Endodermal cell (in vitro differentiated cells): Measurements from ENCODE around the gene QRFPR. TPM values are rescaled to one million over a fixed set of nuclear protein-coding genes. Genes with fewer than 3 reads are reported as not detected.
"Not testable (repeated sequence)": the region's sequence is repeated elsewhere in the genome, so short reads cannot be mapped to it uniquely, and the experiment has no call there.

Source experiments
- DNase-seq: peaks from one replicate; pipeline ENCODE4 v3.0.0-alpha.2; 2017
- H3K27ac ChIP-seq: 2 replicates; pipeline ENCODE4 v1.5.1; 2013; ENCODE audit warnings: mild to moderate bottlenecking, low read depth, low read length, moderate library complexity
- H3K27me3 ChIP-seq: 2 replicates; pipeline ENCODE4 v1.6.1; 2013; ENCODE audit warnings: mild to moderate bottlenecking, low read length, moderate library complexity; ENCODE audit not compliant: insufficient read depth, control insufficient read depth, poor library complexity, severe bottlenecking
- H3K36me3 ChIP-seq: 2 replicates; pipeline ENCODE4 v1.7.0; 2013; ENCODE audit warnings: mild to moderate bottlenecking, low read length, moderate library complexity; ENCODE audit not compliant: control insufficient read depth, insufficient read depth
- H3K4me1 ChIP-seq: one replicate; pipeline ENCODE4 v1.7.0; 2013; ENCODE audit warnings: low read length; ENCODE audit not compliant: control insufficient read depth, insufficient read depth
- H3K4me3 ChIP-seq: 2 replicates; pipeline ENCODE4 v1.5.1; 2013; ENCODE audit warnings: mild to moderate bottlenecking, low read length, moderate library complexity
- H3K9ac ChIP-seq: 2 replicates; pipeline ENCODE4 v1.6.1; 2013; ENCODE audit warnings: mild to moderate bottlenecking, low read length, moderate library complexity; ENCODE audit not compliant: poor library complexity, severe bottlenecking; ENCODE audit errors: extremely low read depth
- H3K9me3 ChIP-seq: 2 replicates; pipeline ENCODE4 v1.6.1; 2013; ENCODE audit warnings: mild to moderate bottlenecking, low read length, moderate library complexity; ENCODE audit not compliant: control insufficient read depth
- H3K27ac Mint-ChIP-seq: 2 replicates; pipeline ENCODE4 v1.8.0; 2020; ENCODE audit warnings: mixed read lengths
- H3K27me3 Mint-ChIP-seq: 2 replicates; pipeline ENCODE4 v1.8.0; 2021; ENCODE audit warnings: mild to moderate bottlenecking, mixed read lengths; ENCODE audit not compliant: insufficient read depth
- H3K36me3 Mint-ChIP-seq: 2 replicates; pipeline ENCODE4 v1.8.0; 2020; ENCODE audit warnings: low read depth, mixed read lengths
- H3K4me1 Mint-ChIP-seq: 2 replicates; pipeline ENCODE4 v1.8.0; 2020; ENCODE audit warnings: mixed read lengths
- H3K4me3 Mint-ChIP-seq: 2 replicates; pipeline ENCODE4 v1.8.0; 2020; ENCODE audit warnings: mild to moderate bottlenecking, moderate library complexity, mixed read lengths
- H3K9me3 Mint-ChIP-seq: 2 replicates; pipeline ENCODE4 v1.8.0; 2020; ENCODE audit warnings: mild to moderate bottlenecking, mixed read lengths
- WGBS, 2 experiments: methylation state at CpG; one replicate each; pipeline versions ENCODE4 v1.1.5 to v1.1.7; 2013; ENCODE audit warnings: missing lambda C conversion rate in 2 of 2, mixed read lengths in 1 of 2; ENCODE audit not compliant: insufficient coverage in 1 of 2, insufficient read length in 1 of 2; 5-methylcytosine and 5-hydroxymethylcytosine counted together
- total RNA-seq, 2 donors: library from RNA; stranded (reverse); fragmentation: NEBNext Ultra II Directional in 1 of 2; extraction: Animal tissue kit (Norgen Biotek cat#: 25700) in 1 of 2; gene quantifications; 2 replicates in 1 of 2; 3 replicates in 1 of 2; pipeline ENCODE4 v1.2.1, GENCODE V29; 2021
- TF ChIP-seq, protein P1 (sequence below): fragments of 200-600 bp; sonication (generic); conservative IDR thresholded peaks from 2 replicates; pipeline ENCODE4 v1.5.0; 2021; ENCODE audit warnings: antibody characterized with exemption, mild to moderate bottlenecking

The QRFPR gene
- total RNA-seq, 2 donors from 2014 or later: 0.22 TPM; not detected in 1

DNA sequence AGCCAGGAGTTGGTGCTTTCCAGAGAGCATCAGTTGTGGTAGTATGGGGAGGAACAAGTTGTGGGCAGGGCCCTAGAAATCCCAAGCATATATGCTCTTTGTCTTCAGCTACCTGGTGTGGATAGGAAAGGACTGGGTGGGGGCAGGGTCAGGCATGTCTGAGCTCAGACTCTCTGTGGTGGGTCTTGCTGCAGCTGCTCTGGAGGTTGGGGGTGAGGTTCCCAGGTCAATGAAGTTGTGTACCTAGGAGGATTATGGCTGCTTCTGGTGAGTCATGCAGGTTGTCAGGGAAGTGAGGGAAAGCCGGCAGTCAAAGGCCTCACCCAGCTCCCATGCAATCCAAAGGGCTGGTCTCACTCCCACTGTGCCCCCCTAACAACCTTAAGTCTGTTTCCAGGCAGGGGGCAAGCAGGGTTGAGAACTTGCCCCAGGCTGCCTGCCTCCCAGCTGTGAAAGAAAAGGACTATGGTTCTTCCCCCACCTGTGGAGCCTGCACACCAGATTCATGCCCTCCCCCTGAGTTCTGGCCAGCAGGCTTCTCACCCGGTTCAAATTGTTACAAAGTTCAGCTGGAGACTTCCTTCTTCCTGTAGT is 30.4 kb upstream of the QRFPR start:
- peak; percentile 89 for DNase-seq
- H3K4me1 Mint-ChIP-seq: peaks cover 15% of the 10 kb centered on the region

DNA sequence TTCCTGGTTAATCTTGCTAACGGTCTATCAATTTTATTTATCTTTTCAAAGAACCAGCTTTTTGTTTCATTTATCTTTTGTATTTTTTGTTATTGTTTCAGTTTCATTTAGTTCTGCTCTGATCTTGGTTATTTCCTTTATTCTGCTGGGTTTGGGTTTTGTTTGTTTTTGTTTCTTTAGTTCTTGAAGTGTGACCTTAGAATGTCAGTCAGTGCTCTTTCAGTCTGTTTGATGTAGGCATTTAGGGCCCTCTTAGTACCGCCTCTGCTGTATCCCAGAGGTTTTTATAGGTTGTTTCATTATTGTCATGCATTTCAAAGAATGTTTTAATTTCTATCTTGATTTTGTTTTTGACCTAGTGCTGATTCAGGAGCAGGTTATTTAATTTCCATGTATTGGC is 27.7 kb upstream of the QRFPR start:
- not testable (repeated sequence) for H3K36me3 ChIP-seq, H3K27ac ChIP-seq, DNase-seq, H3K9ac ChIP-seq, H3K4me3 Mint-ChIP-seq, H3K9me3 ChIP-seq, H3K36me3 Mint-ChIP-seq, H3K27me3 Mint-ChIP-seq, H3K27ac Mint-ChIP-seq, H3K4me3 ChIP-seq, H3K4me1 ChIP-seq, H3K27me3 ChIP-seq
- peaks cover 17% of the 10 kb centered on the region for H3K9me3 Mint-ChIP-seq
- peaks cover 15% of the 10 kb centered on the region for H3K4me1 Mint-ChIP-seq
- 86 to 100% methylated on average over 1 of the region's 2 CpGs for WGBS, 2 experiments

More for the DNA sequence above, 30.4 kb upstream of the QRFPR start:
- 28 to 50% methylated on average over 1 to 2 of the region's 2 CpGs for WGBS, 2 experiments
- H3K27me3 ChIP-seq: no peaks in the 10 kb centered on the region
- peak overlapping the region; percentile 68 for H3K4me3 ChIP-seq
- H3K27ac ChIP-seq: no peak overlapping the region
- Mint-ChIP-seq H3K27ac (peak overlapping the region; percentile 74), H3K9me3 (peaks cover 27% of the 10 kb centered on the region), H3K36me3 (no peaks in the 10 kb centered on the region), H3K27me3 (no peaks in the 10 kb centered on the region), H3K4me3 (no peak overlapping the region)
- peak overlapping the region; percentile 27 for H3K9ac ChIP-seq
- H3K36me3 ChIP-seq: no peaks in the 10 kb centered on the region
- H3K4me1 ChIP-seq: peaks cover 3% of the 10 kb centered on the region
- TF ChIP-seq, protein P1, sequence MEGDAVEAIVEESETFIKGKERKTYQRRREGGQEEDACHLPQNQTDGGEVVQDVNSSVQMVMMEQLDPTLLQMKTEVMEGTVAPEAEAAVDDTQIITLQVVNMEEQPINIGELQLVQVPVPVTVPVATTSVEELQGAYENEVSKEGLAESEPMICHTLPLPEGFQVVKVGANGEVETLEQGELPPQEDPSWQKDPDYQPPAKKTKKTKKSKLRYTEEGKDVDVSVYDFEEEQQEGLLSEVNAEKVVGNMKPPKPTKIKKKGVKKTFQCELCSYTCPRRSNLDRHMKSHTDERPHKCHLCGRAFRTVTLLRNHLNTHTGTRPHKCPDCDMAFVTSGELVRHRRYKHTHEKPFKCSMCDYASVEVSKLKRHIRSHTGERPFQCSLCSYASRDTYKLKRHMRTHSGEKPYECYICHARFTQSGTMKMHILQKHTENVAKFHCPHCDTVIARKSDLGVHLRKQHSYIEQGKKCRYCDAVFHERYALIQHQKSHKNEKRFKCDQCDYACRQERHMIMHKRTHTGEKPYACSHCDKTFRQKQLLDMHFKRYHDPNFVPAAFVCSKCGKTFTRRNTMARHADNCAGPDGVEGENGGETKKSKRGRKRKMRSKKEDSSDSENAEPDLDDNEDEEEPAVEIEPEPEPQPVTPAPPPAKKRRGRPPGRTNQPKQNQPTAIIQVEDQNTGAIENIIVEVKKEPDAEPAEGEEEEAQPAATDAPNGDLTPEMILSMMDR: no peak
- H3K9me3 ChIP-seq: no peaks in the 10 kb centered on the region

DNA sequence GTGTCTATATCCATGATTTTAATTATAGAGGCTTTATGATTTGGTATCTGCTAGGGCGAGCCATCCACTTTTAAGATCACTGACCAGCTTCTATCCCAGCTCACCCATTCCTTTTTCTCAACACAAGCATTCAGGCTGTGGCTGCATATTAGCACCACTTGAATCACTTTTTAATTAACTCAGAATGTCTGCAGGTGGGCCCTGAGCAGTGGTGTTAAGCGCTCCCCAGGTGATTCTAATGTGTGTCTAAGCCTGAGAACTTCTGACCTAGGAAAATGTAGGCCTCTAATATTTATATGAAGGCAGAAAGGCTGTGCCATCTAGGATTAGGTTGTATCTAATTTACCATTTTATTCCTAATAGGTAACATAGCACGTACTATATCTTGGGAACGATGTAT is 19.8 kb upstream of the QRFPR start:
- no peak overlapping the region for H3K27ac ChIP-seq
- no peak overlapping the region for H3K27ac Mint-ChIP-seq
- whole genome bisulfite sequencing, 2 experiments: 80% methylated on average over 1 to 2 of the region's 4 CpGs
- H3K4me3 ChIP-seq: no peak overlapping the region
- no peaks in the 10 kb centered on the region for H3K9me3 Mint-ChIP-seq
- TF ChIP-seq, protein P1: no peak
- no peaks in the 10 kb centered on the region for H3K27me3 Mint-ChIP-seq
- H3K36me3 Mint-ChIP-seq: no peaks in the 10 kb centered on the region
- no peaks in the 10 kb centered on the region for H3K36me3 ChIP-seq
- DNase-seq: no peak
- H3K9ac ChIP-seq: no peak overlapping the region
- no peaks in the 10 kb centered on the region for H3K27me3 ChIP-seq
- no peaks in the 10 kb centered on the region for H3K9me3 ChIP-seq
- H3K4me1 ChIP-seq: no peaks in the 10 kb centered on the region
- H3K4me1 Mint-ChIP-seq: peaks cover 5% of the 10 kb centered on the region
- no peak overlapping the region for H3K4me3 Mint-ChIP-seq
